ENCODE measurements around the gene APOC3. TPM values are rescaled to one million over a fixed set of nuclear protein-coding genes. Genes with fewer than 3 reads are reported as not detected.

Gene APOC3
- total and polyA plus RNA-seq, 11 donors = 0.39 to 9.9 TPM; not detected in 9

GRCh38 chr11:116857936-116858335 lies 28.2 kb downstream of the APOC3 start:
- TF ChIP-seq CTCF (IDR thresholded peaks at IDR 0.05) (no peak), POLR2A (IDR thresholded peaks at IDR 0.05) (no peak)
- intact Hi-C loops (cut with DNase I) = no loop called here
- ATAC-seq = no peak
- Histone ChIP-seq H3K4me3 (no peak overlapping the region), H3K36me3 (peaks cover 3 to 93% (median 67%) of the 10 kb centered on the region in 9 donors), H3K27me3 (no peaks in the 10 kb centered on the region), H3K4me1 (peaks cover 0 to 29% (median 4%) of the 10 kb centered on the region in 12 donors), H3K27ac (no peak overlapping the region), H3K9me3 (no peaks in the 10 kb centered on the region)
- WGBS, 4 donors = 40 to 63% (median 58%) methylated on average over 3 to 7 of the region's 7 CpGs
- DNase-seq = no peak

GRCh38 chr11:116859175-116859574 lies 29.5 kb downstream of the APOC3 start:
- Histone ChIP-seq H3K9me3 (no peaks in the 10 kb centered on the region), H3K36me3 (peaks cover 3 to 98% (median 78%) of the 10 kb centered on the region in 9 donors), H3K27me3 (no peaks in the 10 kb centered on the region), H3K4me3 (no peak overlapping the region), H3K4me1 (peaks cover 0 to 16% (median 0%) of the 10 kb centered on the region in 12 donors), H3K27ac (no peak overlapping the region)
- TF ChIP-seq POLR2A (IDR thresholded peaks at IDR 0.05) = no peak
- no peak for TF ChIP-seq CTCF (IDR thresholded peaks at IDR 0.05)
- no peak for DNase-seq
- no peak for ATAC-seq
- intact Hi-C loops (cut with DNase I) = no loop called here
- 90 to 94% (median 91%) methylated on average over 5 to 8 of the region's 8 CpGs for WGBS, 4 donors

- Histone ChIP-seq H3K27me3 (no peaks in the 10 kb centered on the region), H3K36me3 (peaks cover 3 to 98% (median 89%) of the 10 kb centered on the region in 9 donors), H3K9me3 (no peaks in the 10 kb centered on the region), H3K4me1 (peaks cover 0 to 11% (median 7%) of the 10 kb centered on the region in 12 donors), H3K27ac (no peak overlapping the region), H3K4me3 (no peak overlapping the region)
- ATAC-seq = no peak
- 90 to 97% (median 93%) methylated on average over 6 of the region's 6 CpGs for WGBS, 4 donors
- TF ChIP-seq CTCF (IDR thresholded peaks at IDR 0.05) (no peak), POLR2A (IDR thresholded peaks at IDR 0.05) (no peak)
- intact Hi-C loops (cut with DNase I) = loop anchor here in 1 of 10 donors (10.0 kb wide), 1 partner anchor 364 kb away; no protein-coding TSS in a partner anchor
- no peak for DNase-seq
Measured at GRCh38 chr11:116860303-116860702, 30.6 kb downstream of the APOC3 start.

- H3K27me3 ChIP-seq = no peaks in the 10 kb centered on the region
- WGBS, 4 donors = 36 to 92% (median 88%) methylated on average over 1 of the region's 1 CpG
- peaks cover 3 to 98% (median 95%) of the 10 kb centered on the region in 9 donors for H3K36me3 ChIP-seq
- H3K4me3 ChIP-seq = no peak overlapping the region
- no peak overlapping the region for H3K27ac ChIP-seq
- H3K9me3 ChIP-seq = no peaks in the 10 kb centered on the region
- TF ChIP-seq CTCF (IDR thresholded peaks at IDR 0.05) (no peak), POLR2A (IDR thresholded peaks at IDR 0.05) (no peak)
- no peak for ATAC-seq
- no peak for DNase-seq
- H3K4me1 ChIP-seq = peaks cover 0 to 23% (median 9%) of the 10 kb centered on the region in 12 donors
- intact Hi-C loops (cut with DNase I) = loop anchor here in 1 of 10 donors (10.0 kb wide), 1 partner anchor 363 kb away; no protein-coding TSS in a partner anchor
Measured at GRCh38 chr11:116861539-116861938, 31.8 kb downstream of the APOC3 start.
